GM10847 (cell line): ENCODE data around the gene ACTA2.

Source experiments
- POLR2A ChIP-seq: IDR thresholded peaks from 2 replicates; pipeline ENCODE4 v1.6.1; 2011; ENCODE audit not compliant: insufficient read length; ENCODE audit errors: extremely low read depth

ACTA2 gene

GRCh38 chr10:88966797-88967196, 14.2 kb upstream of the ACTA2 start:
- no peak for TF ChIP-seq POLR2A

GRCh38 chr10:88964869-88965415, 12.4 kb upstream of the ACTA2 start:
- TF ChIP-seq POLR2A, result no peak

GRCh38 chr10:88964360-88964759, 11.8 kb upstream of the ACTA2 start:
- TF ChIP-seq POLR2A, result no peak

GRCh38 chr10:88963318-88963717, 10.7 kb upstream of the ACTA2 start:
- no peak for TF ChIP-seq POLR2A

- TF ChIP-seq POLR2A, result no peak
Observed at GRCh38 chr10:88962336-88962735, 9.8 kb upstream of the ACTA2 start.

GRCh38 chr10:88961266-88961665, 8.7 kb upstream of the ACTA2 start:
- no peak for TF ChIP-seq POLR2A

- no peak for TF ChIP-seq POLR2A
Observed at GRCh38 chr10:88960802-88961201, 8.2 kb upstream of the ACTA2 start.

- no peak for TF ChIP-seq POLR2A
Observed at GRCh38 chr10:88958721-88959120, 6.1 kb upstream of the ACTA2 start.

GRCh38 chr10:88957381-88957780, 4.8 kb upstream of the ACTA2 start:
- no peak for TF ChIP-seq POLR2A

- no peak for TF ChIP-seq POLR2A
Observed at GRCh38 chr10:88954458-88955083, 2.0 kb upstream of the ACTA2 start.

- TF ChIP-seq POLR2A, result no peak
Observed at GRCh38 chr10:88953662-88954061, 1.1 kb upstream of the ACTA2 start.

GRCh38 chr10:88949912-88950837, 2.4 kb downstream of the ACTA2 start:
- no peak for TF ChIP-seq POLR2A

GRCh38 chr10:88949051-88949450, 3.5 kb downstream of the ACTA2 start:
- TF ChIP-seq POLR2A, result no peak

- no peak for TF ChIP-seq POLR2A
Observed at GRCh38 chr10:88946965-88947590, 5.5 kb downstream of the ACTA2 start.

GRCh38 chr10:88946200-88946599, 6.4 kb downstream of the ACTA2 start:
- TF ChIP-seq POLR2A, result no peak

- no peak for TF ChIP-seq POLR2A
Observed at GRCh38 chr10:88944813-88945212, 7.8 kb downstream of the ACTA2 start.
